Calu3 (cell line): ENCODE data around the gene ZNF787. TPM values are rescaled to one million over a fixed set of nuclear protein-coding genes. Genes with fewer than 3 reads are reported as not detected.

Source experiments
- BruUV-seq: library from RNA; stranded (reverse); fragments of 400-500 nt; replicated peaks from 2 replicates; lab custom pipeline; 2021; lab: Mats Ljungman, UMichigan
- CTCF ChIA-PET: fragments of 300-600 bp; sonication (Branson Sonifier 250); formaldehyde crosslinking; loops from one replicate; lab custom pipeline; 2022; ENCODE audit warnings: antibody characterized with exemption; lab: Charles Lee
- DNase-seq: peaks from one replicate; pipeline ENCODE4 v3.0.0; 2022
- H3K27ac Mint-ChIP-seq: one replicate; pipeline ENCODE4 v1.8.0; 2022; ENCODE audit warnings: mixed read lengths; ENCODE audit not compliant: unreplicated experiment
- H3K27me3 Mint-ChIP-seq: one replicate; pipeline ENCODE4 v1.8.0; 2022; ENCODE audit warnings: mixed read lengths; ENCODE audit not compliant: unreplicated experiment
- H3K36me3 Mint-ChIP-seq: one replicate; pipeline ENCODE4 v1.8.0; 2022; ENCODE audit warnings: mild to moderate bottlenecking, moderate library complexity, mixed read lengths; ENCODE audit not compliant: insufficient read depth, unreplicated experiment
- H3K4me1 Mint-ChIP-seq: one replicate; pipeline ENCODE4 v1.8.0; 2022; ENCODE audit warnings: mild to moderate bottlenecking, low read depth, mixed read lengths; ENCODE audit not compliant: unreplicated experiment
- H3K4me3 Mint-ChIP-seq: one replicate; pipeline ENCODE4 v1.8.0; 2022; ENCODE audit warnings: mild to moderate bottlenecking, low read depth, moderate library complexity, mixed read lengths; ENCODE audit not compliant: unreplicated experiment
- H3K9me3 Mint-ChIP-seq: one replicate; pipeline ENCODE4 v1.8.0; 2022; ENCODE audit warnings: low read depth, mixed read lengths; ENCODE audit not compliant: unreplicated experiment
- CTCF ChIP-seq: fragments of 200-600 bp; IDR thresholded peaks from one replicate; pipeline ENCODE4 v1.8.0; 2022; ENCODE audit warnings: antibody characterized with exemption; ENCODE audit not compliant: unreplicated experiment
- intact Hi-C: fragments of 100-400 bp; cut with micrococcal nuclease; formaldehyde crosslinking; loops from one replicate; pipeline ENCODE4 v1.10.0; 2022; ENCODE audit not compliant: unreplicated experiment
- total RNA-seq: library from RNA; stranded (reverse); gene quantifications from 2 replicates; pipeline ENCODE4 v1.2.3, GENCODE V29; 2022

ZNF787 gene
- total RNA-seq, 1 experiment from 2014 or later, result 68.5 TPM

DNA sequence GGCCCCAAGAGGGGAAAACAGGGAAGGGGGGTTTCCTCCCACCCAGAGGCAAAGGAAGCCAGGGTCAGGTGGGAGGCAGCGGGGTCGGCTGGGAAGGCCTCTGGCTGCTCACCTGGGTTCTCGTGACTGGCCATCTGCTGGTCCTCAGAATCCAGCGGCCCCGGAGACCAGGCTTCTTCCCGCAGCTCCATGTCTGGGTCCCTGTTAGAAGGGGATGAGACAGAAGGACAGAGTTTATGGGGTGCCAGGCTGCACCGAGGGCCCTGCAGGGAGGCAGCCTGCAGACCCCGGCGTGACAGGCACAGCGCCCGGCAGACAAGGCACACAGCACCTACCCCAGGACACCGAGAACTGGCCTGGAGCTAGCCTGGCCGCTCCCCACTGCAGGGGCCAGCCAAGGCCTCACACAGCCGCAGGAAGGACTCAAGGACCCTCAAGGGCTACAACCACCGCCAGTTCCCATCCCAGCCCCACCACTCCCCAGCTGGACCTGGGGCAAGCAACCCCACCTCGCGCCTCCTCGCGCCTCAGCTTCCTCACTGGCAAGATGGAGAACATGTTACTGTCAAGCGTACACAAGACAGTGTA, 18.0 kb downstream of the ZNF787 start:
- intact Hi-C loops, result no loop called here
- no peak overlapping the region for H3K27ac Mint-ChIP-seq
- TF ChIP-seq CTCF, result no peak
- H3K4me3 Mint-ChIP-seq, result no peak overlapping the region
- H3K36me3 Mint-ChIP-seq, result peaks cover 58% of the 10 kb centered on the region
- no TSS peak for BruUV-seq
- no peaks in the 10 kb centered on the region for H3K27me3 Mint-ChIP-seq
- peaks cover 30% of the 10 kb centered on the region for H3K4me1 Mint-ChIP-seq
- CTCF ChIA-PET, result no interaction called here
- no peaks in the 10 kb centered on the region for H3K9me3 Mint-ChIP-seq
- no peak for DNase-seq

GRCh38 chr19:56101746-56102535, 19.2 kb downstream of the ZNF787 start:
- Mint-ChIP-seq H3K27me3 (no peaks in the 10 kb centered on the region), H3K27ac (no peak overlapping the region)
- BruUV-seq, result TSS peak; percentile 16

GRCh38 chr19:56101095-56101494, 20.0 kb downstream of the ZNF787 start:
- TF ChIP-seq CTCF, result no peak
- Mint-ChIP-seq H3K27ac (no peak overlapping the region), H3K4me1 (peaks cover 9% of the 10 kb centered on the region), H3K9me3 (no peaks in the 10 kb centered on the region), H3K27me3 (no peaks in the 10 kb centered on the region), H3K36me3 (peaks cover 45% of the 10 kb centered on the region), H3K4me3 (no peak overlapping the region)
- CTCF ChIA-PET, result no interaction called here
- intact Hi-C loops, result no loop called here
- BruUV-seq, result no TSS peak
- no peak for DNase-seq

More at GRCh38 chr19:56101746-56102535, 19.2 kb downstream of the ZNF787 start:
- Mint-ChIP-seq H3K4me3 (no peak overlapping the region), H3K36me3 (peaks cover 49% of the 10 kb centered on the region), H3K4me1 (peaks cover 18% of the 10 kb centered on the region), H3K9me3 (no peaks in the 10 kb centered on the region)
- intact Hi-C loops, result no loop called here
- CTCF ChIA-PET, result no interaction called here
- no peak for TF ChIP-seq CTCF
- DNase-seq, result no peak

DNA sequence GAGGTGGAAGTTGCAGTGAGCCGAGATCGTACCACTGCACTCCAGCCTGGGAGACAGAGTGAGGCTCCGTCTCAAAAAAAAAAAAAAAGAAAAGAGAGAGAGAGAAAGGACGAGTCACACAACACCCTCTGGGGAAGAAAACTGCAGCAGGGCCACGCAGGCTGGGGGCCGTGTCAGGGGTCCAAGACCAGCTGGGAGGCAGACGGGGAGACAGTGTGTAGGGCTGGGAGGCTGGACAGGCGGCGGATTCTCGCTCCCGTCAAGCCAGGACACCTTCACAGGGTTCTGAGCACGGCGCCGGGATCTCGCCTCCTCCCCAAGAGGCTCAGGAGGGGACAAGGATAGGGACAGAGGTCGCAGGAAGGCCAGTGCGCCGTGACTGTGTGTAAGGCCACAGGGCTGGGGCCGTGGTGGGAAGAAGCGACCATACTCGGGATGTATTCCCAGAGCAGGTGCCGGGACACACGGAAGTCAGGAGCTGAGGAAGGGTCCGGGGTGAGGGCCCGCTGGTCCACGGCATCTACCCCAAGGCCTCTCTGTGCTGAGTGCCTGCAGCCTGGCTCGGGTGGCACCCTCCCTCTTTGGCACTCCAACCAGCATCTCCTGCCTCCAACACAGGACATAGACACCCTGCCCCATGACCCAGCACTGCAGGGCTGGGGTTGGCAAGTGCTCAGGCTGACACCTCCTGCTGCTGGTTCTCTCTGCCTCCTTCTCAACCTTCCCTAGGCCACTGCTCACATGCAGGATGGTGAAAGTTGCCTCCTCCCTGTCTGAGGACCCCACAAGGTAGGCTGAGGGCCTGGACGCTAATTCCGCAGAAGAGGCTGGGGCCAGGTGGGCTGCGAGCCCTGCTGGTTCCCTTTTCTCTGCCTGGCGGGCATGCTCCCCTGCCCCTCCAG, 21.2 kb downstream of the ZNF787 start:
- intact Hi-C loops, result no loop called here
- no peak overlapping the region for H3K27ac Mint-ChIP-seq
- no peaks in the 10 kb centered on the region for H3K9me3 Mint-ChIP-seq
- peaks cover 47% of the 10 kb centered on the region for H3K36me3 Mint-ChIP-seq
- no peaks in the 10 kb centered on the region for H3K27me3 Mint-ChIP-seq
- H3K4me3 Mint-ChIP-seq, result no peak overlapping the region
- CTCF ChIA-PET, result no interaction called here
- no peaks in the 10 kb centered on the region for H3K4me1 Mint-ChIP-seq
- no TSS peak for BruUV-seq
- DNase-seq, result no peak
- no peak for TF ChIP-seq CTCF
